IgD-negative memory B cell (primary cell): Measurements from ENCODE around the gene ANKRD18B. TPM values are rescaled to one million over a fixed set of nuclear protein-coding genes. Genes with fewer than 3 reads are reported as not detected.
"Not testable (repeated sequence)": the region's sequence is repeated elsewhere in the genome, so short reads cannot be mapped to it uniquely, and the experiment has no call there.

Experiments used
- H3K27ac Mint-ChIP-seq, 3 donors: one replicate each; pipeline ENCODE4 v1.8.0; 2020 to 2022; ENCODE audit warnings: mild to moderate bottlenecking in 3 of 3, mixed read lengths in 3 of 3, moderate library complexity in 1 of 3
- H3K27me3 Mint-ChIP-seq: one replicate; pipeline ENCODE4 v1.8.0; 2021; ENCODE audit warnings: mixed read lengths
- H3K36me3 Mint-ChIP-seq: one replicate; pipeline ENCODE4 v1.8.0; 2020; ENCODE audit warnings: mild to moderate bottlenecking, mixed read lengths
- H3K4me1 Mint-ChIP-seq, 3 donors: one replicate each; pipeline ENCODE4 v1.8.0; 2020 to 2022; ENCODE audit warnings: mixed read lengths in 3 of 3, mild to moderate bottlenecking in 1 of 3
- H3K4me3 Mint-ChIP-seq, 4 donors: one replicate each; pipeline ENCODE4 v1.8.0; 2020 to 2022; ENCODE audit warnings: mild to moderate bottlenecking in 4 of 4, mixed read lengths in 4 of 4, moderate library complexity in 3 of 4
- H3K9me3 Mint-ChIP-seq, 3 donors: one replicate each; pipeline ENCODE4 v1.8.0; 2020 to 2021; ENCODE audit warnings: mixed read lengths in 3 of 3, mild to moderate bottlenecking in 1 of 3
- polyA plus RNA-seq: library from polyadenylated mRNA; unstranded; fragments of 300-500 nt; fragmentation: Illumina TruSeq; gene quantifications from one replicate; pipeline ENCODE4 v1.2.3, GENCODE V29; 2021

The ANKRD18B gene
- polyA plus RNA-seq, 1 donor from 2014 or later = not detected

DNA sequence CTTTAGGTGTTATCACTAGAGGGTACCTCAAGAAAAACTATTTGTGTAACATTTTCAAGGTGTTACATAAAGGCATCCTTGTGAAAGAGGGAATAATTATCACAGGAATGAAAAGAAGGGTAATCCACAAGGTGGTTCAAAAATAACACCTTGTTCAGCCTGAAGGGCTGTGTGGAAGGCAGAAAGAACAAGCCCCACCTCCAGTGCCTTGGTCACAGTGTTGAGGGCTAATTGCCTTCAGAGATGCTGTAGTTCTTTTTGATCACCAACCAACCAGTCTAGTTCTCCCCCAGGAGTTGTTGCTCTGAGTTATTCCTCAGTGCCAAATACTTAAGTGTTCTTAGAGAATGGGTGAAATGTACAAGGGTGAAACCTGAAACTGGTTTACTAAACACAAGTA, 43.7 kb downstream of the ANKRD18B start:
- H3K36me3 Mint-ChIP-seq, H3K4me3 Mint-ChIP-seq, H3K9me3 Mint-ChIP-seq, H3K4me1 Mint-ChIP-seq, H3K27me3 Mint-ChIP-seq, H3K27ac Mint-ChIP-seq: not testable (repeated sequence)

DNA sequence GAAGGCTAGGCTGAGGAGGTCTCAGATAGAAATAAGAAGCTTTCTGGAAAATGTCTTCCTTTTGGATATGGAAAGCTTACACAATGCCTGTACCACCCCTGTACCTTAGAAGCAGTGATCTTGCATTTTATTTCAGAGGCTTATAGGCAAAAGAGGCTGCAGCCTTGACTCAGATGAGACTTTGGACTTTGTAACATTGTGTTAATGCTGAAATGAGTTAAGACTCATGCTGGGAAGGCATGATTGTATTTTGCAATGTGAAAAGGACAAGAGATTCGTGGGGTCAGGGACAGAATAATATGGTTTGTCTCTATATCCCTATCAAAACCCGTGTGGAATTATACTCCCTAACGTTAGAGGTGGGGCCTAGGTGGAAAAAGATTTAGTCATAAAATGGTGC, 53.7 kb downstream of the ANKRD18B start:
- H3K4me3 Mint-ChIP-seq, H3K9me3 Mint-ChIP-seq, H3K27ac Mint-ChIP-seq, H3K27me3 Mint-ChIP-seq, H3K4me1 Mint-ChIP-seq, H3K36me3 Mint-ChIP-seq: not testable (repeated sequence)

DNA sequence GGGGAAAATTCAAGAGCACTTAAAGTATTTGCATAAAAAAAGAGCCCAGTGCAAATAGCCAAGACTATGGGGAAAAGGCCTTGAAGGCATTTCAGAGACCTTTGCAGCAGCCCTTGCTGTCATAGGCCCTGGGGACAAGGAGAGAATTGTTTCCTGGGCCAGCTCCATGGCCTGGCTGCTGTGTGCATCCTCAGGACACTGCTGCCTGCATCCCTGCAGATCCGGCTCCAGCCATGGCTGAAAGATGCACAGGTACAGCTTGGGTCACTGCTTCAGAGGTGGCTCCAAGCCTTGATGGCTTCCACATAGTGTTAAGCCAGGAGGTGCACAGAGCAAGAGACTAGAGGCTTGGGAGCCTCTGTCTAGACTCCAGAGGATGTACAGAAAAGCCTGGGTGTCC, 55.9 kb downstream of the ANKRD18B start:
- not testable (repeated sequence) for H3K4me1 Mint-ChIP-seq, H3K9me3 Mint-ChIP-seq, H3K36me3 Mint-ChIP-seq, H3K27me3 Mint-ChIP-seq, H3K4me3 Mint-ChIP-seq, H3K27ac Mint-ChIP-seq

DNA sequence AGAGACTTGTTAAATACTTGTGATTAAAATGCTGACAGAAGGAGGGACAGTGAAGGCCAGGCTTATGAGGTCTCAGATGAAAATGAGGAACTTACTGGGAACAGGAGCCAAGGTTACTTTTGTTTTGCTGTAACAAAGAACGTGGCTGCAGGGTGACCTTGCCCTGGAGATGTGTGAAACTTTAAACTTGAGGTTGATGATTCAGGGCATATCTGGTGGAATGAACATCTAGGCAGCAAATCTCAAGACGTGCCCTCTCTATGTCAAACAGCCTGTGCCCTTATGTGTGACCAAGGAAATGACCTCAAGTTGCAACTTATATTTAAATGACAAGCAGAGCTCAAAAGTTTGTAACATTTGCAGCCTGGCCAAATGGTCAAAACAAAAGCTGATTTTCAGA, 58.6 kb downstream of the ANKRD18B start:
- H3K9me3 Mint-ChIP-seq, H3K27me3 Mint-ChIP-seq, H3K36me3 Mint-ChIP-seq, H3K27ac Mint-ChIP-seq, H3K4me3 Mint-ChIP-seq, H3K4me1 Mint-ChIP-seq: not testable (repeated sequence)

DNA sequence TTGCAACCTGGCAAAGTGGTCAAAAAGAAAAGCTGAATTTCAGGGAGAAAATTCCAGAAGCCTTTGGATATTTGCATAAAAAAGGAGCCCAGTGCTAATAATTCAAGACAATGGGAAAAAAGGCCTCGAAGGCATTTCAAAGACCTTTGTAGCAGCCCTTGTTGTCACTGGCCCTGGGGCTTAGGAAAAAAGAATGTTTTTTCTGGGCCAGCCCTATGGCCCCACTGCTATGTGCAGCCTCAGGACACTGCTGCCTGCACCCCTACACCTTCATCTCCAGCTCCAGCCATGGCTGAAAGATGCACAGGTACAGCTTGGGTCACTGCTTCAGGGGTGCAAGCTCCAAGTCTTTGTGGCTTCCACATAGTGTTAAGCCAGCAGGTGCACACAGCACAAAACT, 62.1 kb downstream of the ANKRD18B start:
- not testable (repeated sequence) for H3K36me3 Mint-ChIP-seq, H3K27me3 Mint-ChIP-seq, H3K27ac Mint-ChIP-seq, H3K9me3 Mint-ChIP-seq, H3K4me3 Mint-ChIP-seq, H3K4me1 Mint-ChIP-seq

DNA sequence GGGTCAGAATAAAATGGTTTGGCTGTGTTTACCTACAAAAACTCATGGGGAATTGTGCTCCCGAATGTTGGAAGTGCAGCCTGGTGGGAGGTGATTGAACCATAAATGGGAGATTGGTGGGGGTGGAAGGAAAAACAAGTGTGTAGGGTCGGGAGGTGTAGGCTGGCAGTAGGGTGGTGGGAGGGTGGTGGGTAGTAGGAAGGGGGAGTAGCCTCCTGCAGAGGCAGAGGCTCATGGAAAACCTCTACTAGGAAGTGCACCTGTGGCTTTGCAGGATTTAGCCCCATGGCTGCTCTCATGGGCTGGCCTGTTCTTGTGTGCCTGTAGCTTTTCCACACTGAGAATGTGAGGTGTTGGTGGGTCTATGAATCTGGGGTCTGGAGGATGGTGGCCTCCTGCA, 63.7 kb downstream of the ANKRD18B start:
- H3K27me3 Mint-ChIP-seq, H3K36me3 Mint-ChIP-seq, H3K4me1 Mint-ChIP-seq, H3K27ac Mint-ChIP-seq, H3K9me3 Mint-ChIP-seq, H3K4me3 Mint-ChIP-seq: not testable (repeated sequence)

DNA sequence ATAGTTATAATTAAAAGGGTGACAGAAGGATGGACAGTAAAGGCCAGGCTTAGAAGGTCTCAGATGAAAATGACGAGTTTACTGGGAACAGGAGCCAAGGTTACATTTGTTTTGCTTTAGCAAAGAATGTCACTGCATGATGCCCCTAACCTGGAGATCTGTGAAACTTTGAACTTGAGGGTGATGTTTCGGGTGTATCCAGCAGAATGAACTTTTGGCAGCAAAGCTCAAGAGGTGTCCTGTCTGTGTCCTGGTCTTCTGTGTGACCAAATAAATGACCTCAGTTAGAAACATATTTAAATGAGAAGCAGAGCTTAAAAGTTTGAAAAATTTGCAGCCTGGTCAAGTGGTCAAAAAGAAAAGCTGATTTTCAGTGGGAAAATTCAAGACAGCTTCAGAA, 64.8 kb downstream of the ANKRD18B start:
- not testable (repeated sequence) for H3K9me3 Mint-ChIP-seq, H3K4me3 Mint-ChIP-seq, H3K4me1 Mint-ChIP-seq, H3K36me3 Mint-ChIP-seq, H3K27ac Mint-ChIP-seq, H3K27me3 Mint-ChIP-seq

DNA sequence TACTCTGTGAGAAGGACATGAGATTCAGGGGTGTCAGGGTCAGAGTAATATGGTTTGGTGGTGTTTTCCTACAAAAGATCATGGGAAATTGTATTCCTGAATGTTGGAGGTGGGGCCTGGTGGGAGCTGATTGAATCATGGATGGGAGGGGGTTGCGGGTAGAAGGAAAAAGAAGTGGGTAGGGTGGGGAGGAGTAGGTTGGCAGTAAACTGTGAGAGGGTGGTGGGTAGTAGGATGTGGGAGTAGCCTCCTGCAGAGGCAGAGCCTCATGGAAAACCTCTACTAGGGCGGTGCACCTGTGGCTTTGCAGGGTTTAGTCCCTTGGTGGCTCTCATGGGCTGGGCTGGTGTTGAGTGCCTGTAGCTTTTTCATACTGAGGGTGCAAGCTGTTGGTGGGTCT, 66.8 kb downstream of the ANKRD18B start:
- H3K4me1 Mint-ChIP-seq, H3K27me3 Mint-ChIP-seq, H3K4me3 Mint-ChIP-seq, H3K9me3 Mint-ChIP-seq, H3K27ac Mint-ChIP-seq, H3K36me3 Mint-ChIP-seq: not testable (repeated sequence)

DNA sequence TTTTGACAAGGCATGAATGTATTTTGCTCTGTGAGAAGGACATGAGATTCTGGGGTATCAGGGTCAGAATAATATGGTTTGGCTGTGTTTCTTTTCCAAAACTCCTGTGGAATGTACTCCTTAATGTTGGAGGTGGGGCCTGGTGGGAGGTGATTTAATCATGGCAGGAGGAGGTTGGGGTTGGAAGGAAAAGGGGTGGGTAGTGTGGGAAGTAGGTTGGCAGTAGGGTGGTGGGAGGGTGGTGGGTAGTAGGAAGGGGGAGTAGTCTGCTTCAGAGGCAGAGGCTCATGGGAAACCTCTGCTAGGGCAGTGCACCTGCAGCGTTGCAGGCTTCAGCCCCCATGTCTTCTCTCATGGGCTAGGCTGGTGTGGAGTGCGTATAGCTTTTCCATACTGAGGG, 72.9 kb downstream of the ANKRD18B start:
- not testable (repeated sequence) for H3K27me3 Mint-ChIP-seq, H3K9me3 Mint-ChIP-seq, H3K36me3 Mint-ChIP-seq, H3K27ac Mint-ChIP-seq, H3K4me1 Mint-ChIP-seq, H3K4me3 Mint-ChIP-seq

DNA sequence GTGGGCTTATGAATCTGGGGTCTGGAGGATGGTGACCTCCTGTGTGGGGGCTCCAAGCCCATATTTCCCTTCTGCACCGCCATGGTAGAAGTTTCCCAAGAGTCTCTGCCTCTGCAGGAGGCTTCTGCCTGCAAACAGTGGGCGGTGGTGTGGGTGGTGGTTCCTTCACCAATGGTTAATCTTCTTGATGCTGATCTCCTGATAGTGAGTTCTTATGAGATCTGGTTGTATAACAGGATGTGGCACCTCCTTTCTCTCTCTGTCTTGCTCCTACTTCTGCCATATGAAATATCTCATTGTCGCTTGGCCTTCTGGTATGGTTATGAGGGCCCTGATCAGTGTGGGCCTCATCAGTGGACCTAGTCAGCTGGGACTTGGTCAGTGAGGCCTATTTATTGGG, 73.3 kb downstream of the ANKRD18B start:
- not testable (repeated sequence) for H3K27ac Mint-ChIP-seq, H3K4me1 Mint-ChIP-seq, H3K4me3 Mint-ChIP-seq, H3K36me3 Mint-ChIP-seq, H3K9me3 Mint-ChIP-seq, H3K27me3 Mint-ChIP-seq

DNA sequence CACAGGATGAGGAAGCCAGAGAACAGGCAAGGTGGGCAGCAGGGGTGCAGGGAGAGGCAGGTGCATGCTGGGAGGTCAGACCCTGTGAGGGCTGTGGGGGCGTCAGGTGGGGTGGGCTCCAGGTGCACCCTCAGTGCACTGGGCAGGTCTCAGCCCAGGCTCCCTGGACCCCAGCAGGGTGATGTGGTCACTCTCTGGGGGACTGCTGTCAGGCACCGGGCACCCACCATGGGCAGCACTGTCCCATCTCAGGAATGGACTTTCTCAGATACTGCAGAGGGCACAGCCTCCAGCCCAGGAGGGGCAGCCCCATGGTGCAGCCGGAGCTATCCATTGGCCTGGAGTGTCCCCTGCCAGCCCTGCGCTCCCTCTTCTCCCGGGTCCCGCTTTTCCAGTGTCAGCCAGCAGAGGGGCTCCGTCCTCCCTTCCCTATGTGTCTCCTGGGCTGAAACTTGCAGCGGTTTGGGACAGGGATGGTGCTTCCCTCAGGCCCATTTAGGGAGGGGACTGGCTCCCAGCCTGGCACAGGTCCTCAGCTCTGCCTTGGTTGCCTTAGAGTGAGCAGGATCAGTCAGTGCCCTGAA, 74.8 kb downstream of the ANKRD18B start:
- not testable (repeated sequence) for H3K4me1 Mint-ChIP-seq, H3K9me3 Mint-ChIP-seq, H3K36me3 Mint-ChIP-seq, H3K4me3 Mint-ChIP-seq, H3K27me3 Mint-ChIP-seq, H3K27ac Mint-ChIP-seq

DNA sequence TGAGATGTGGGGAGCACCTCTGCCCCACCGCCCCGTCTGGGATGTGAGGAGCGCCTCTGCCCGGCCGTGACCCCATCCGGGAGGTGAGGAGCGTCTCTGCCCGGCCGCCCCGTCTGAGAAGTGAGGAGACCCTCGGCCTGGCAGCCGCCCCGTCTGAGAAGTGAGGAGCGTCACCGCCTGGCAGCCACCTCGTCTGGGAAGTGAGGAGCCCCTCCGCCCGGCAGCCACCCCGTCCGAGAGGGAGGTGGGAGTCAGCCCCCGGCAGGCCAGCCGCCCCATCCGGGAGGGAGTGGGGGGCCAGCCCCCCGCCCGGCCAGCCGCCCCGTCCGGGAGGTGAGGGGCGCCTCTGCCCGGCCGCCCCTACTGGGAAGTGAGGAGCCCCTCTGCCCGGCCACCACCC, 76.9 kb downstream of the ANKRD18B start:
- not testable (repeated sequence) for H3K27me3 Mint-ChIP-seq, H3K9me3 Mint-ChIP-seq, H3K4me1 Mint-ChIP-seq, H3K4me3 Mint-ChIP-seq, H3K36me3 Mint-ChIP-seq, H3K27ac Mint-ChIP-seq

DNA sequence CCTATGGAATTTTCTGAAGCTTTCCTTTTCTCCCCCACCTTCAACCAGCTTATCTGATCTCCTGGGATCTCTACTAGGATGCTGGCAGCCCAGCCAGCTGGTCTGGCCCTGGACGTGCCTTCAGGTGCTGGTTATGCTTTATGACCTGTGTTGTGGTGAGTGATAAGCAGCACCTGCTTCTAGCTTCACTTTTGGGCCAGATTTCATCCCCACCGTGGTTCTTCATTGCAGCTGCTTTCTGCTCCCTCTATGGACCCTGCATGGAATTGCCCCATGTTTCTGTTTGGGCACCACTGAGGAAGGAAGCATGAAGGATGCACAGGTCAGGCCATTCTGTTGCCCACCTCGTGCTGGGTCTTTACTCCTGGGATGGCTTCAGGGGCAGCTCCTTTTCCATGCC, 80.2 kb downstream of the ANKRD18B start:
- not testable (repeated sequence) for H3K4me1 Mint-ChIP-seq, H3K36me3 Mint-ChIP-seq, H3K9me3 Mint-ChIP-seq, H3K27ac Mint-ChIP-seq, H3K4me3 Mint-ChIP-seq, H3K27me3 Mint-ChIP-seq

DNA sequence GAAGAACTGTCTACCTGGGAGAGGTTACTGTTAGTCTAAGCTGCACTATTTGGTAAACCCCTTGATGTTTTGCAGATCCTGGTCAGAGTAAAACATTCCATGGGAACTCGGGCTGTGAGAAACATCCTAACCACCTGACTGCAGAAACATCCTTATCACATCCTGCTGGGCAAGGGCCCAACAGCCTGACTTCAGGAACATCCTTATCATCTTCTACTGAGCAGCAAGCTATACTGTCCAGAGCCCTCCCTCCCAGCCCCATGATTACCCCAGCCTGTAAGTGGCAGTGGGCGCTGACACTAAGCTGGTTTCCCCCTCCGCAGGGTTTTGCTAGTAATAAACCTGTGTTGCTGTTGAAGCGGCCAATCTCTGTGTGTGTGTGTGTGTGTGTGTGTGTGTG, 80.9 kb downstream of the ANKRD18B start:
- peaks cover 14% of the 10 kb centered on the region for H3K27me3 Mint-ChIP-seq
- not testable (repeated sequence) for H3K27ac Mint-ChIP-seq, H3K36me3 Mint-ChIP-seq, H3K4me1 Mint-ChIP-seq, H3K4me3 Mint-ChIP-seq, H3K9me3 Mint-ChIP-seq

DNA sequence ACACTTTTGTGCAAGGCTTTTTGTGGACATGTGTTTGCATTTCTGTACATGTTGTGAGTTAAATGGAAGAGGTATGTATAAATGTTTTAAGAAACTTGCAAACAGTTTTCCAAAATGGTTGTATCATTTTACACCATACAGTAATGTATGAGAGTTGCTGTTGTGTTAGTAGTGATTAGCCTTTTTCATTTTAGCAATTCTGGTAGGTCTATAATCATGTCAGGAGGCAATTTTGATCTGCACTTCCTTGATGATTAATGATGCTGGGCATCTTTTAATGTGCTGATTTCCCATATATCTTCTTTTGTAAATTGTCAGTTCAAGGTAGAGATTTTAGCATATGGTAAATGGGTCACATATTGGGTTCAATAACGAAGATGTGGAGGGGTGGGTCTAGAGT, 87.3 kb downstream of the ANKRD18B start:
- Mint-ChIP-seq H3K4me3 (no peak overlapping the region), H3K36me3 (peaks cover 3% of the 10 kb centered on the region), H3K9me3 (peaks cover 2 to 11% (median 8%) of the 10 kb centered on the region in 3 donors), H3K27ac (peak overlapping the region in 1 of 3 donors; percentile 16), H3K27me3 (peaks cover 27% of the 10 kb centered on the region), H3K4me1 (no peaks in the 10 kb centered on the region)

DNA sequence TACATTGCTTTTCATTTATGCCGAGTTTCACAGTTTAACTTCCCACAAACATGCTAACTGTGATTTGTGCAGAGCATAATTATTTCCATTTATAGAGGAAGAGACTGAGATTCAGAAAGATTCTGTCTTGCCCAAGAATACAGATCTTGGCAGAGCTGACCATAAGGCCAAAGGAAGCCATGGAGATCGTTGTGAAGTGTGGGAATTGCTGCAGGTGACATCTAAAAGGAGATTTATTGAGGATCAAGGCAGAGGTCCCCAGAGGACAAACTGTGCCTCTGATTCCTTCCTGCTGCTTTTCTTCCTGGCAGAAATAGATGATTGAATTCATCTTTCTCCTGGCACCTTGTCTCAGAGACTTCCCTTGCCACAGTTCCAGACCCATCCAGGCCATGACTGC, 88.4 kb downstream of the ANKRD18B start:
- Mint-ChIP-seq H3K9me3 (peaks cover 2 to 11% (median 8%) of the 10 kb centered on the region in 3 donors), H3K27me3 (peaks cover 28% of the 10 kb centered on the region)
- not testable (repeated sequence) for H3K4me1 Mint-ChIP-seq, H3K27ac Mint-ChIP-seq, H3K36me3 Mint-ChIP-seq, H3K4me3 Mint-ChIP-seq

DNA sequence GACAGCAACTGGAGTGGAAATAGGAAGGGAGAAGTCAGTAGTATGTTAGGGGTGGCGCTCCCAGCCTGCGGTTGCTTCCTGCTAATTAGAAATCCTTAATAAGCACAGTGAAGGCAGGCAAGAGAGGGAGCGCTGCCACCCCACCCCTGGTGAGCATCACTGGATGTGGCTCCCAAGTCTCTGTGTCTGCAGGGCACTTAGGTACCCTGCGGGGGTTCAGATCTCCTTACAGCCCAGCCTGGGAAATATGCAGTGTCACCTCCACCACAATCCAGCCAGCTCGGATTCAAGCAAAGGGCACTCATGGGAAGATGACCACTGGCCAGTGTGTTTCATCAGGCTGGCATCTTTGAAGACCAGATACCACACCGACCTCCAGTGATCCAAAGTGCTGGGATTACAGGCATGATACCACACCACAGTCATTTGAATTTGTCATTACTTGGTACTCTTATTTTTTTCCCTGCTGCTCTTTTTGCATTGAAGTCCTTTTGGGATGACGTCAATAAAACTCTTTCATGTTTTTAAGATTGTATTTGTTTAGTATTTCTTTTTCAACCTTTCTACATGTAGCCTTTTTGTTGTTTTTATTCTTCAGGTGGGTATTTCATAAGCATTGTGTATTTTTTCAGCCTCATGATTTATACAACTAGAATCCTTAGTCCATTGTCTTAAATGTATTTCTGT, 90.1 kb downstream of the ANKRD18B start:
- no peak overlapping the region for H3K4me3 Mint-ChIP-seq
- H3K36me3 Mint-ChIP-seq = peaks cover 3% of the 10 kb centered on the region
- H3K27ac Mint-ChIP-seq = no peak overlapping the region
- H3K27me3 Mint-ChIP-seq = peaks cover 24% of the 10 kb centered on the region
- peaks cover 2 to 11% (median 8%) of the 10 kb centered on the region in 3 donors for H3K9me3 Mint-ChIP-seq
- no peaks in the 10 kb centered on the region for H3K4me1 Mint-ChIP-seq
